Esophagus muscularis mucosa (tissue), 4 donors: ENCODE data around the gene KRTAP5-3. TPM values are rescaled to one million over a fixed set of nuclear protein-coding genes. Genes with fewer than 3 reads are reported as not detected.
"Not testable (repeated sequence)": the region's sequence is repeated elsewhere in the genome, so short reads cannot be mapped to it uniquely, and the experiment has no call there.

Experiments
- DNase-seq: peaks from one replicate; pipeline ENCODE4 v3.0.0-alpha.2; 2017; ENCODE audit errors: extremely low spot score
- H3K27ac ChIP-seq, 4 donors: fragments of 200-600 bp; sonication (generic); replicated peaks in 1 of 4; 1 replicate in 3 of 4; 2 replicates in 1 of 4; pipeline ENCODE4 v1.5.1; 2016 to 2019; ENCODE audit warnings: mild to moderate bottlenecking in 1 of 4
- H3K27me3 ChIP-seq, 4 donors: fragments of 200-600 bp; sonication (generic); one replicate each; pipeline versions ENCODE4 v1.5.1 to v1.6.0; 2016 to 2019
- H3K36me3 ChIP-seq, 4 donors: fragments of 200-600 bp; sonication (generic); one replicate each; pipeline ENCODE4 v1.5.1; 2016 to 2019
- H3K4me1 ChIP-seq, 4 donors: fragments of 200-600 bp; sonication (generic); one replicate each; pipeline ENCODE4 v1.5.1; 2016 to 2019
- H3K4me3 ChIP-seq, 4 donors: fragments of 200-600 bp; sonication (generic); 1 replicate in 2 of 4; 2 replicates in 2 of 4; pipeline ENCODE4 v1.5.1; 2016 to 2019; ENCODE audit warnings: mild to moderate bottlenecking in 4 of 4, moderate library complexity in 1 of 4
- H3K9me3 ChIP-seq, 4 donors: fragments of 200-600 bp; sonication (generic); 1 replicate in 3 of 4; 2 replicates in 1 of 4; pipeline ENCODE4 v1.5.1; 2016 to 2019
- EP300 ChIP-seq: sonication (generic); formaldehyde crosslinking; IDR thresholded peaks from one replicate; pipeline ENCODE4 v1.6.1; 2017; ENCODE audit warnings: antibody characterized with exemption
- POLR2A ChIP-seq: fragments of 450-650 bp; IDR thresholded peaks from one replicate; pipeline ENCODE4 v1.6.1; 2017; ENCODE audit warnings: antibody characterized with exemption, moderate library complexity, mild to moderate bottlenecking, low read depth
- POLR2AphosphoS5 ChIP-seq, 2 donors: sonication (generic); formaldehyde crosslinking; IDR thresholded peaks; one replicate each; pipeline ENCODE4 v1.6.1; 2017; ENCODE audit warnings: antibody characterized with exemption in 2 of 2
- WGBS: methylation state at CpG from one replicate; pipeline ENCODE4 v1.1.5; 2018; 5-methylcytosine and 5-hydroxymethylcytosine counted together
- intact Hi-C: fragments of 100-400 bp; cut with DNase I; formaldehyde crosslinking; loops from one replicate; pipeline ENCODE4 v1.15.1; 2023
- total RNA-seq, 4 donors: library from RNA; depleted of rRNA; stranded (reverse); fragments of >200 nt; gene quantifications; one replicate each; pipeline versions ENCODE4 v1.1.0 to v1.2.1, GENCODE V29; 2016
- TF ChIP-seq, protein P1 (sequence below), 3 experiments: fragments of 200-600 bp in 2 of 3; fragments of 450-650 bp in 1 of 3; sonication (generic) in 2 of 3; IDR thresholded peaks; one replicate each; pipeline ENCODE4 v1.5.1; 2017 to 2019; ENCODE audit warnings: antibody characterized with exemption in 3 of 3, mild to moderate bottlenecking in 2 of 3, moderate library complexity in 1 of 3

KRTAP5-3 gene
- total RNA-seq, 4 donors from 2014 or later = not detected

DNA sequence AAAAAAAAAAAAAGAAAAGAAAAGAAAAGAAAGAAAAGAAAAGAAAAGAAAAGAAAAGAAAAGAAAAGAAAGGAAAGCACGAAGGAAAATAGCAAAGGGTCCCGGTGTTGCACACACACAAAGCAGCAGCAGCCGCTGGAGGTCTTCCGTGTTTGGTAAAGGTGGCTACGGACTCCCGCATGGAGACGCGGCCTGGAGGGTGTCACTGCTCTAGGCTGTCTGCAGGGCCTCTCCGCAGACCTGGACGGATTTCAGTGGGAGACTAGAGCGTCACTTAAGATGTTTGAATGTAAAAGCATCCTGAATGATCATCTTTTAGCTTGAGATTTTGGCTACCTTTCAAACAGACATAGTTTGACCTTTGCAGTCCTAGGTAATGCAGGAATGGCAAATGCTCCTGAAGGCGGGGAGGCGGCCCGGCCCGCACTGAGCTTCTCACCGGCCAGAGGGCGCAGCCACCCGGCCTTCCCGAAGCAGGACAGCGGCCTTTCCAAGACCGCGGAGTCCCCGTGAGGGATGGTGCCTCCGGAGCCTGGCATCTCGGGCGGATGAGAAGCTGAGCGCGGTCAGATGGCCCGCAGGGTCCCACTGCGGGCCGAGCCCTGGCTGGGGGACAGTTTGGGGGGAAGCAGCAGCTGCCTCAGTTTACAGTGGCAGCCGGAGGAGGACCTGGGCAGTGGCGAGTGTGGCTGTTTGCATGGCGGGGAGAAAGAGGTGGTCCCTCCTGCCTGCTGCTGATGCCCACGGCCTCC lies 39.8 kb upstream of the KRTAP5-3 start:
- Histone ChIP-seq H3K27me3 (peaks cover 0 to 7% (median 0%) of the 10 kb centered on the region in 4 donors), H3K36me3 (no peaks in the 10 kb centered on the region), H3K4me1 (peaks cover 0 to 8% (median 6%) of the 10 kb centered on the region in 4 donors), H3K9me3 (no peaks in the 10 kb centered on the region), H3K27ac (no peak overlapping the region), H3K4me3 (no peak overlapping the region)
- WGBS = 87% methylated on average over 33 of the region's 35 CpGs
- TF ChIP-seq, protein P1, sequence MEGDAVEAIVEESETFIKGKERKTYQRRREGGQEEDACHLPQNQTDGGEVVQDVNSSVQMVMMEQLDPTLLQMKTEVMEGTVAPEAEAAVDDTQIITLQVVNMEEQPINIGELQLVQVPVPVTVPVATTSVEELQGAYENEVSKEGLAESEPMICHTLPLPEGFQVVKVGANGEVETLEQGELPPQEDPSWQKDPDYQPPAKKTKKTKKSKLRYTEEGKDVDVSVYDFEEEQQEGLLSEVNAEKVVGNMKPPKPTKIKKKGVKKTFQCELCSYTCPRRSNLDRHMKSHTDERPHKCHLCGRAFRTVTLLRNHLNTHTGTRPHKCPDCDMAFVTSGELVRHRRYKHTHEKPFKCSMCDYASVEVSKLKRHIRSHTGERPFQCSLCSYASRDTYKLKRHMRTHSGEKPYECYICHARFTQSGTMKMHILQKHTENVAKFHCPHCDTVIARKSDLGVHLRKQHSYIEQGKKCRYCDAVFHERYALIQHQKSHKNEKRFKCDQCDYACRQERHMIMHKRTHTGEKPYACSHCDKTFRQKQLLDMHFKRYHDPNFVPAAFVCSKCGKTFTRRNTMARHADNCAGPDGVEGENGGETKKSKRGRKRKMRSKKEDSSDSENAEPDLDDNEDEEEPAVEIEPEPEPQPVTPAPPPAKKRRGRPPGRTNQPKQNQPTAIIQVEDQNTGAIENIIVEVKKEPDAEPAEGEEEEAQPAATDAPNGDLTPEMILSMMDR (IDR thresholded peaks at IDR 0.05) = no peak
- TF ChIP-seq POLR2AphosphoS5 (IDR thresholded peaks at IDR 0.05) = no peak
- TF ChIP-seq POLR2A = no peak
- TF ChIP-seq EP300 = no peak
- intact Hi-C loops = no loop called here
- DNase-seq = no peak

DNA sequence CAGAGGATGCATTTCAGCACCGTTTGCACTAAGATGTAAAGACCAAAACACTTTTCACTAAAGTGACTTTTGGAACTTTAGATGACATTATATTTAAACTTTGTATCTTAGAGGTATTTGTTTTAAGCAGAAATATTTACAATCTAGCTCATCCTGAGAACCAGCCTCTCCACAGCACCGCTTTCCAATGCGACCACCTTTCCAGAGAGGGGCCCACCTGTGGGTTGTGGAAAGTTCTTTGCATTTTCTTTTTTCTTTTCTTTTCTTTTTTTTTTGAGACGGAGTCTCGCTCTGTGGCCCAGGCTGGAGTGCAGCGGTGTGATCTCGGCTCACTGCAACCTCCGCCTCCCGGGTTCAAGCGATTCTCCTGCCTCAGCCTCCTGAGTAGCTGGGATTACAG lies 38.3 kb upstream of the KRTAP5-3 start:
- intact Hi-C loops, H3K4me3 ChIP-seq, H3K9me3 ChIP-seq, H3K27ac ChIP-seq, H3K36me3 ChIP-seq, DNase-seq, H3K4me1 ChIP-seq: not testable (repeated sequence)
- 89% methylated on average over 10 of the region's 10 CpGs for WGBS
- peaks cover 0 to 13% (median 0%) of the 10 kb centered on the region in 4 donors for H3K27me3 ChIP-seq

DNA sequence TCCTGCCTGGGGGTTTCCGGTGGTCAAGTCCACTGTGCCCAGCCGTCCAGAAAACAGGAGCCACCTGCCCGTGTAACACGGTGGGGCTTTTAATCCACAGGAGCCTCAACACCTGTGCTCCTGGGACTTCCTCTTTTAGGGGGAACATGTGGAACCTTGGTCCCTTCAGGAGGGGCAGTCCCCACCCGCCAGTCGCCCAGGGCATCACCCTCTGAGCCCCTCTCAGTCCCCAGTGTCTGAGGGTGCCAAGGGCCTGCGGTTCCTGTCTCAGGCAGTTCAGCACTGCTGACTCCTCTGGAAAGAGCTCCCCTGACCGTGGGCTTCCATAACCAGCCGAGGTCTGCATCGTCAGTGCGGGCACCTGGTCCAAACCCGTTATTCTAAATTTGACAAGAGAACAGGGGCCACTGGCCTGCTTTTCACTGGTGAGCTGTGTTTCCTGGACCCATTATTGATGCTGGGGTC lies 37.1 kb upstream of the KRTAP5-3 start:
- Histone ChIP-seq H3K27me3 (peaks cover 0 to 25% (median 0%) of the 10 kb centered on the region in 4 donors), H3K36me3 (no peaks in the 10 kb centered on the region), H3K9me3 (no peaks in the 10 kb centered on the region), H3K27ac (no peak overlapping the region), H3K4me1 (peaks cover 0 to 1% (median 0%) of the 10 kb centered on the region in 4 donors), H3K4me3 (no peak overlapping the region)
- no peak for TF ChIP-seq POLR2A
- TF ChIP-seq POLR2AphosphoS5 (IDR thresholded peaks at IDR 0.05) = no peak
- TF ChIP-seq, protein P1 (IDR thresholded peaks at IDR 0.05) = no peak
- TF ChIP-seq EP300 = no peak
- 81% methylated on average over 4 of the region's 12 CpGs for WGBS
- no peak for DNase-seq
- intact Hi-C loops = no loop called here

DNA sequence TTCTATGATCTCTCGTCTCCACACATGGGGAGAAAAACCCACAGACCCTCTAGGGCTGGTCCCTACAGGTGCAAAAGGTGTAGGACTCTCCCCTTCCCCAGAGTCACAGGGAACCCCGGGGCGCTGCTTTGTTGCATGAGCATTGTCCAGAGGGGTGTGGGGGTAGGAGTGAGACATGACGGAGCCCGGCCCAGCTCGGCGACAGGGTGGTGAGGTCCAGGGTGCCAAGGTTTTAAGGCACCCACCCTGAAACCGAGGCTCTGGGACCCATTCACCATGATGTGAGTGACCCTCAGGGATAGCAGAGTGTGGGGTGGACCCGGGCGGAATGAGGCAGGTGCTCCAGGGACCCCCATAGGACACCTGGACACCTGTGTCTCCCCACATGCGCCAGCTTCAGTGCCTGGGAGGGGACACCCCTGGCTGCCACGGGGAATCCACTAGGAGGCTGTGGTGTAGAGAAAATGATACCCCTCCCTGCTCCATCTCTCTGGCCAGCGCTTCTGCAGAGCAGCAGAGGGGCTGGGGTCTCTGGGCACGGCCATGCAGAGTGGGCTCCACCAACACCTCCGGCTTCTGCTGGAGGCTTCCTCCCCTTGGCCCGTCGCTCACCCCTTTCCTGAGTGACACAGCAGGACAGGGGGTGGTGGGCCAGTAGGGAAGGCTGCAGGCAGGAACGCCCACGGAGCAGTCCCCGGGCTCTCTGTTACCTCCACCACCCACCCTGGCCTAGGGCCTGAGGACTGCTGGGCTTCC lies 36.5 kb upstream of the KRTAP5-3 start:
- 96% methylated on average over 5 of the region's 20 CpGs for WGBS
- intact Hi-C loops = no loop called here
- no peaks in the 10 kb centered on the region for H3K36me3 ChIP-seq
- H3K27me3 ChIP-seq = peaks cover 0 to 31% (median 0%) of the 10 kb centered on the region in 4 donors
- TF ChIP-seq POLR2A = no peak
- no peak for TF ChIP-seq EP300
- TF ChIP-seq, protein P1 (IDR thresholded peaks at IDR 0.05) = no peak
- no peak for TF ChIP-seq POLR2AphosphoS5 (IDR thresholded peaks at IDR 0.05)
- no peak overlapping the region for H3K4me3 ChIP-seq
- H3K4me1 ChIP-seq = peaks cover 0 to 7% (median 3%) of the 10 kb centered on the region in 4 donors
- no peak overlapping the region for H3K27ac ChIP-seq
- no peaks in the 10 kb centered on the region for H3K9me3 ChIP-seq
- no peak for DNase-seq

DNA sequence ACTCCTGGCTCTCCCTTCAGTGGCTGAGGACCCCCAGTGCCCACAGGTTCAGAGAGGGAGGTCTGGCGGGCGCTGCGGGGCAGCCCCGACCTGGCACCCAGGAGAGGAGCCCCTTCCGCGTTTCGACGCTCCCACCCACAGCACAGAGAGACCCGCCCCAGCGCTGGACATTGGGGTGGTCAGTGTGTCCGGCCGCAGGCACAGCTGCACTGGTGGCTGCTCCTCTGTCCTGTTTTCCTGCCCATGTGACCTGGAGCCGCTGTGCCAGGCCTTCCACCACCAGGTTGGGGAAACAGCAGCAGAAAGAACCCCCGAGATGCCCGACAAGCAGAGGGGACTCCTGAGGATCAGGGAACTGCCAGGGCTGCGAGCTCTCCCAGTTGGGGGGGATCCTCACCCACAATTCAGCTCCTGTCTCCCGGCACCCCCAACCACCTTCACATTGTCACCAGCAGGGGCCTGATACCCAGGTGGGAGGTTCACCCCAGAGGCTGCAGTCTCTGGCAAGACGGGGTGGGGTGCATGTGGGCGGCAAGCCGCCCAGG lies 35.0 kb upstream of the KRTAP5-3 start:
- WGBS = 96% methylated on average over 9 of the region's 20 CpGs
- Histone ChIP-seq H3K27me3 (peaks cover 0 to 46% (median 3%) of the 10 kb centered on the region in 4 donors), H3K36me3 (no peaks in the 10 kb centered on the region), H3K4me1 (peaks cover 5 to 7% (median 5%) of the 10 kb centered on the region in 4 donors), H3K27ac (no peak overlapping the region), H3K9me3 (no peaks in the 10 kb centered on the region), H3K4me3 (no peak overlapping the region)
- intact Hi-C loops = no loop called here
- TF ChIP-seq POLR2AphosphoS5 (IDR thresholded peaks at IDR 0.05) (no peak), POLR2A (no peak), EP300 (no peak)
- TF ChIP-seq, protein P1 (IDR thresholded peaks at IDR 0.05) = no peak
- DNase-seq = no peak
